Right lobe of liver (tissue), 6 donors: Measurements from ENCODE around the gene GNB1. TPM values are rescaled to one million over a fixed set of nuclear protein-coding genes. Genes with fewer than 3 reads are reported as not detected.
A peak's percentile ranks its signal among the peaks of the same experiment; 100 is the strongest.
"Not testable (repeated sequence)": the region's sequence is repeated elsewhere in the genome, so short reads cannot be mapped to it uniquely, and the experiment has no call there.

Experiments used
- ATAC-seq, 4 donors: fragments of 200-7000 bp; cut with Tn5 transposase; one replicate each; pipeline ENCODE4 v1.9.1; 2020; ENCODE audit warnings: mild to moderate bottlenecking in 4 of 4, moderate library complexity in 4 of 4
- DNase-seq, 3 donors: peaks; one replicate each; pipeline ENCODE4 v3.0.0-alpha.2; 2020
- H3K27ac ChIP-seq, 3 donors: fragments of 200-600 bp; one replicate each; pipeline ENCODE4 v1.8.0; 2022
- H3K27me3 ChIP-seq, 2 donors: fragments of 200-600 bp; one replicate each; pipeline ENCODE4 v1.8.0; 2022
- H3K36me3 ChIP-seq, 4 donors: fragments of 200-600 bp; sonication (generic) in 1 of 4; one replicate each; pipeline versions ENCODE4 v1.5.1 to v1.8.0; 2017 to 2022; ENCODE audit warnings: control low read depth in 1 of 4
- H3K4me1 ChIP-seq, 4 donors: fragments of 200-600 bp; sonication (generic) in 1 of 4; one replicate each; pipeline versions ENCODE4 v1.5.1 to v1.8.0; 2017 to 2022; ENCODE audit warnings: control low read depth in 1 of 4
- H3K4me3 ChIP-seq, 3 donors: fragments of 200-600 bp; one replicate each; pipeline ENCODE4 v1.8.0; 2022
- H3K9me3 ChIP-seq, 4 donors: fragments of 200-600 bp; sonication (generic) in 1 of 4; one replicate each; pipeline versions ENCODE4 v1.5.1 to v1.8.0; 2017 to 2022; ENCODE audit warnings: control low read depth in 1 of 4
- CTCF ChIP-seq, 4 donors: fragments of 200-600 bp in 3 of 4; fragments of 450-650 bp in 1 of 4; IDR thresholded peaks; one replicate each; pipeline versions ENCODE4 v1.5.1 to v1.8.0; 2016 to 2022; ENCODE audit warnings: antibody characterized with exemption in 4 of 4, mild to moderate bottlenecking in 2 of 4
- POLR2A ChIP-seq: fragments of 450-650 bp; IDR thresholded peaks from one replicate; pipeline ENCODE4 v1.6.1; 2017; ENCODE audit warnings: antibody characterized with exemption, mild to moderate bottlenecking
- WGBS: methylation state at CpG from one replicate; pipeline ENCODE4 v1.1.6; 2018; ENCODE audit warnings: low coverage, low lambda C conversion rate; ENCODE audit not compliant: insufficient coverage; ENCODE audit errors: missing lambda C conversion rate; 5-methylcytosine and 5-hydroxymethylcytosine counted together
- intact Hi-C, 2 donors: fragments of 100-400 bp; cut with DNase I; formaldehyde crosslinking; loops; one replicate each; pipeline versions ENCODE4 v1.11.2 to v1.14.1; 2022
- total RNA-seq, 6 experiments: library from RNA; depleted of rRNA in 2 of 6; stranded (reverse); fragments of >200 nt in 2 of 6; fragmentation: NEBNext Ultra II Directional in 3 of 6; extraction: Animal tissue kit (Norgen Biotek cat#: 25700) in 3 of 6; gene quantifications; one replicate each; pipeline versions ENCODE4 v1.1.0 to v1.2.4, GENCODE V29; 2016 to 2023
- donor health status: DM: no; HTN: yes; CAD: no.
- donor health status: DM: no; HTN: no; CAD: no.
- donor health status: DM: no; HTN: no; CAD: no.
- donor health status: DM: no; HTN: yes; CAD: no.
- donor health status: DM: no; HTN: yes; CAD: no.

Gene GNB1
- total RNA-seq, 6 experiments from 2014 or later = 85.9 to 147 (median 104) TPM

GRCh38 chr1:1938276-1938573, 47.3 kb upstream of the GNB1 start:
- H3K9me3 ChIP-seq = no peaks in the 10 kb centered on the region
- no peak overlapping the region for H3K27ac ChIP-seq
- intact Hi-C loops = no loop called here
- ATAC-seq (no peak), DNase-seq (peak in 1 of 3 donors; percentile 25)
- peaks cover 0 to 8% (median 0%) of the 10 kb centered on the region in 4 donors for H3K4me1 ChIP-seq
- H3K4me3 ChIP-seq = no peak overlapping the region
- WGBS = 72% methylated on average over 5 of the region's 6 CpGs
- TF ChIP-seq CTCF (IDR thresholded peaks at IDR 0.05) (no peak), POLR2A (no peak)
- no peaks in the 10 kb centered on the region for H3K27me3 ChIP-seq
- no peaks in the 10 kb centered on the region for H3K36me3 ChIP-seq

- peak in 1 of 3 donors; percentile 27 for DNase-seq
- Histone ChIP-seq H3K9me3 (no peaks in the 10 kb centered on the region), H3K36me3 (no peaks in the 10 kb centered on the region), H3K4me3 (no peak overlapping the region), H3K27ac (no peak overlapping the region), H3K27me3 (no peaks in the 10 kb centered on the region), H3K4me1 (peaks cover 0 to 8% (median 0%) of the 10 kb centered on the region in 4 donors)
- ATAC-seq = no peak
- TF ChIP-seq POLR2A (no peak), CTCF (IDR thresholded peaks at IDR 0.05) (no peak)
- intact Hi-C loops = no loop called here
- 58% methylated on average over 8 of the region's 16 CpGs for WGBS
These were observed 46.8 kb upstream of the GNB1 start for GRCh38 chr1:1937549-1938275.

DNA sequence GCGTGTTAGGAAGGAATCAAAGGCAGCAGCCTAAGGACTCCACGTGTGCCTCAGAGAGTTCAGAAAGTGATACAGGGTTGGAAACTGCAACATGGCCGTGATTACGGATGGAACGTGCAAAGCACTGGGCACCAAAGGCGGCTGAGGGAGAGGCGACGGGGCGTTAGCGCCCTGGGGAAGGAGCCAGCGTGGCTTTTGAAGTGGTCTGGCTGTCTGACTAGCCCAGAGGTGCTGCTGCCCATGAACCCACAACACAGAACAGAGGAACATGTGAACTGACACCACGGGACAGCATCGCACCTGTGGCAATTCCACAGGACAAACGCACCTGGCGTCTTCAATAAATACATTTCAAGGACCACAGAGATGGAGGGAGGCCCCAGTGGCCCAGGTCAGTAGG, 46.2 kb upstream of the GNB1 start:
- no peak for TF ChIP-seq CTCF (IDR thresholded peaks at IDR 0.05)
- no peak for TF ChIP-seq POLR2A
- H3K36me3 ChIP-seq = no peaks in the 10 kb centered on the region
- no peak overlapping the region for H3K27ac ChIP-seq
- H3K9me3 ChIP-seq = no peaks in the 10 kb centered on the region
- H3K4me3 ChIP-seq = no peak overlapping the region
- H3K27me3 ChIP-seq = no peaks in the 10 kb centered on the region
- intact Hi-C loops = no loop called here
- peak in 1 of 3 donors; percentile 16 for DNase-seq
- ATAC-seq = no peak
- peaks cover 0 to 8% (median 0%) of the 10 kb centered on the region in 4 donors for H3K4me1 ChIP-seq
- 80% methylated on average over 11 of the region's 15 CpGs for WGBS

- H3K36me3 ChIP-seq, ATAC-seq, H3K4me3 ChIP-seq, H3K9me3 ChIP-seq, DNase-seq, intact Hi-C loops, H3K27ac ChIP-seq, H3K27me3 ChIP-seq, H3K4me1 ChIP-seq: not testable (repeated sequence)
- 20% methylated on average over 1 of the region's 21 CpGs for WGBS
These were observed 44.0 kb upstream of the GNB1 start for GRCh38 chr1:1934848-1935247.

DNA sequence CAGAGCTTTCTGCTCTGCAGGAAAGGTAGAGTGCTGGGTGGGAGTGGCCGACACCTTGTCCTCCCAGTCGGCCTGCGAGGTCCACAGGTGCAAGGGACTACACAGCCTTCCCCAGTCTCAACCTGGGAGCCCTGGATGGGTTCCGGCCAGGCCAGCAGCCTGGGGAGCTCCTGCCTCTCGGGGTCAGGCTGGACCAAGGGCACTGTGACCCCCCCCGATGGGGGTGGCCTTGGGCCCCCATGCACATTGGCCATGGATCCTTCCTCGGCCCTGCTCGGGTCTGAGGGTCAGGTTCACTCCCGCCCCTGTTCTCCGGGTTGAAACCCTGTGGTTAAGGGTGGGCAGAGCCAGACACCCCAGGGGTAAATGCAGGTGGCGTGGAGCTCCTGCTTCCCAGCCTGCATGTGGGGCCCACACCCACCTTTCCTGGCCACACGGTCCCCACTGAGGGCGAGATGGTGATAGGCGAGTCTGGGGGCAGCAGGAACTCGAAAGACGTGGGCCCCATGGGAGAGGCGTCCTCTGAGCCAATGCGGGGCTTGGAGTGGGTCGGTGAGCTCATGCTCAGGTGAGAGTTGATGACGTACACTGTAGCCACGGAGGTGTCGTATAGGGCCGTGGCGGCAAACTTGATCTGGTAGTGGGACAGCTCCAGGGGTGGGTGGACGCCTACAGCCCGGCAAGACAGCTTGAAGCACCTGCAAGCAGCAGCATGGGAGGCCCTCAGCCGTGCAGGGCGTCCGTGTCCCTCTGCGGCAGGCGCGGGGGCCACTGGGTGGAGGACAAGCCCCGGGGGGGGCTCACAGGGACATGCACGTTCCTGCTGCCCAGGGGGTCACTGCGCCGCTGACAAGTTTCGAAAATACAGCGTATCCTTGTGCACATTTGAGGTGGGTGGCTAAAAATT, 39.0 kb upstream of the GNB1 start:
- TF ChIP-seq POLR2A (no peak), CTCF (IDR thresholded peaks at IDR 0.05) (no peak)
- H3K27me3 ChIP-seq = no peaks in the 10 kb centered on the region
- ATAC-seq (no peak), DNase-seq (peak in 1 of 3 donors; percentile 51)
- H3K9me3 ChIP-seq = no peaks in the 10 kb centered on the region
- H3K4me3 ChIP-seq = no peak overlapping the region
- 89% methylated on average over 11 of the region's 38 CpGs for WGBS
- intact Hi-C loops = no loop called here
- no peak overlapping the region for H3K27ac ChIP-seq
- H3K4me1 ChIP-seq = no peaks in the 10 kb centered on the region
- no peaks in the 10 kb centered on the region for H3K36me3 ChIP-seq
